WTC11 (cell line): ENCODE data around the gene AGPS. TPM values are rescaled to one million over a fixed set of nuclear protein-coding genes. Genes with fewer than 3 reads are reported as not detected.
"Not testable (repeated sequence)": the region's sequence is repeated elsewhere in the genome, so short reads cannot be mapped to it uniquely, and the experiment has no call there.

ENCODE experiments used
- ATAC-seq: fragments of 200-7000 bp; cut with Tn5 transposase; 2 replicates; pipeline ENCODE4 v1.10.0; 2021; ENCODE audit warnings: mild to moderate bottlenecking, moderate library complexity
- CTCF ChIA-PET: fragments of 300-600 bp; sonication (Branson Sonifier 250); formaldehyde crosslinking; loops from one replicate; lab custom pipeline; 2021; ENCODE audit warnings: antibody characterized with exemption; lab: Charles Lee
- POLR2A ChIA-PET: fragments of 350-600 bp; sonication (Branson Sonifier 250); formaldehyde crosslinking; loops from one replicate; lab custom pipeline; 2021; ENCODE audit warnings: antibody characterized with exemption; lab: Charles Lee
- DNase-seq: peaks from one replicate; pipeline ENCODE4 v3.0.0; 2021; ENCODE audit warnings: low spot score
- H3K27ac Mint-ChIP-seq: 2 replicates; pipeline ENCODE4 v1.8.0; 2021; ENCODE audit warnings: mixed read lengths
- H3K27me3 Mint-ChIP-seq: 2 replicates; pipeline ENCODE4 v1.8.0; 2021; ENCODE audit warnings: low read depth, mild to moderate bottlenecking, moderate library complexity, mixed read lengths
- H3K36me3 Mint-ChIP-seq: 2 replicates; pipeline ENCODE4 v1.8.0; 2021; ENCODE audit warnings: mixed read lengths
- H3K4me1 Mint-ChIP-seq: 2 replicates; pipeline ENCODE4 v1.8.0; 2022; ENCODE audit warnings: mixed read lengths
- H3K4me3 Mint-ChIP-seq: 2 replicates; pipeline ENCODE4 v1.8.0; 2021; ENCODE audit warnings: mild to moderate bottlenecking, moderate library complexity, mixed read lengths
- H3K9me3 Mint-ChIP-seq: 2 replicates; pipeline ENCODE4 v1.8.0; 2021; ENCODE audit warnings: mixed read lengths
- ELF4 ChIP-seq: sonication (generic); formaldehyde crosslinking; IDR thresholded peaks from 2 replicates; pipeline ENCODE4 v1.8.1; 2022; ENCODE audit warnings: low read depth, mild to moderate bottlenecking, moderate library complexity, missing genetic modification reagents
- FOXP1 ChIP-seq: sonication (generic); formaldehyde crosslinking; IDR thresholded peaks from 2 replicates; pipeline ENCODE4 v1.8.0; 2022; ENCODE audit warnings: missing genetic modification reagents, mild to moderate bottlenecking, moderate library complexity, borderline replicate concordance
- GRHL2 ChIP-seq: fragments of 250-450 bp; sonication (Bioruptor Pico); IDR thresholded peaks from 2 replicates; pipeline ENCODE4 v1.8.0; 2022; ENCODE audit warnings: mild to moderate bottlenecking, moderate library complexity; ENCODE audit not compliant: insufficient replicate concordance, severe bottlenecking
- KAT7 ChIP-seq: sonication (generic); formaldehyde crosslinking; IDR thresholded peaks from 2 replicates; pipeline ENCODE4 v1.8.1; 2023; ENCODE audit warnings: missing genetic modification reagents, mild to moderate bottlenecking, borderline replicate concordance
- MXD4 ChIP-seq: fragments of 250-450 bp; sonication (Bioruptor Pico); IDR thresholded peaks from 2 replicates; pipeline ENCODE4 v1.8.0; 2021; ENCODE audit warnings: mild to moderate bottlenecking, moderate library complexity, borderline replicate concordance
- NR1H2 ChIP-seq: sonication (generic); formaldehyde crosslinking; IDR thresholded peaks from 2 replicates; pipeline ENCODE4 v1.9.0; 2021; ENCODE audit warnings: mild to moderate bottlenecking, moderate library complexity, missing genetic modification reagents
- SOX15 ChIP-seq: fragments of 250-450 bp; sonication (Bioruptor Pico); IDR thresholded peaks from 2 replicates; pipeline ENCODE4 v1.9.0; 2021; ENCODE audit warnings: mild to moderate bottlenecking
- TP53 ChIP-seq: sonication (generic); formaldehyde crosslinking; IDR thresholded peaks from 2 replicates; pipeline ENCODE4 v1.8.1; 2023; ENCODE audit warnings: mild to moderate bottlenecking, missing genetic modification reagents
- ZNF138 ChIP-seq: sonication (generic); formaldehyde crosslinking; conservative IDR thresholded peaks from 2 replicates; pipeline ENCODE4 v1.8.1; 2022; ENCODE audit warnings: mild to moderate bottlenecking, moderate library complexity, missing genetic modification reagents
- ZNF232 ChIP-seq: sonication (generic); formaldehyde crosslinking; IDR thresholded peaks from 2 replicates; pipeline ENCODE4 v1.8.0; 2022; ENCODE audit warnings: mild to moderate bottlenecking, missing genetic modification reagents
- total RNA-seq: library from RNA; stranded (reverse); gene quantifications from 3 replicates; pipeline ENCODE4 v1.2.3, GENCODE V29; 2021
- TF ChIP-seq, protein P1 (sequence below): sonication (generic); formaldehyde crosslinking; IDR thresholded peaks from 2 replicates; pipeline ENCODE4 v1.8.1; 2023; ENCODE audit warnings: mild to moderate bottlenecking, missing genetic modification reagents, borderline replicate concordance
- TF ChIP-seq, protein P2 (sequence below): fragments of 250-450 bp; sonication (Bioruptor Pico); IDR thresholded peaks from 2 replicates; pipeline ENCODE4 v1.8.0; 2021; ENCODE audit warnings: mild to moderate bottlenecking
- TF ChIP-seq, protein P3 (sequence below): sonication (generic); formaldehyde crosslinking; IDR thresholded peaks from 2 replicates; pipeline ENCODE4 v1.8.0; 2022; ENCODE audit warnings: mild to moderate bottlenecking, missing genetic modification reagents
- TF ChIP-seq, protein P4 (sequence below): sonication (generic); formaldehyde crosslinking; IDR thresholded peaks from 2 replicates; pipeline ENCODE4 v1.8.0; 2023; ENCODE audit warnings: missing genetic modification reagents
- TF ChIP-seq, protein P5 (sequence below): sonication (generic); formaldehyde crosslinking; conservative IDR thresholded peaks from 2 replicates; pipeline ENCODE4 v1.8.1; 2022; ENCODE audit warnings: mild to moderate bottlenecking, missing genetic modification reagents
- TF ChIP-seq, protein P6 (sequence below): sonication (generic); formaldehyde crosslinking; IDR thresholded peaks from 2 replicates; pipeline ENCODE4 v1.8.1; 2022; ENCODE audit warnings: mild to moderate bottlenecking, moderate library complexity, missing genetic modification reagents

AGPS gene
- total RNA-seq, 1 experiment from 2014 or later = 60.8 TPM

DNA sequence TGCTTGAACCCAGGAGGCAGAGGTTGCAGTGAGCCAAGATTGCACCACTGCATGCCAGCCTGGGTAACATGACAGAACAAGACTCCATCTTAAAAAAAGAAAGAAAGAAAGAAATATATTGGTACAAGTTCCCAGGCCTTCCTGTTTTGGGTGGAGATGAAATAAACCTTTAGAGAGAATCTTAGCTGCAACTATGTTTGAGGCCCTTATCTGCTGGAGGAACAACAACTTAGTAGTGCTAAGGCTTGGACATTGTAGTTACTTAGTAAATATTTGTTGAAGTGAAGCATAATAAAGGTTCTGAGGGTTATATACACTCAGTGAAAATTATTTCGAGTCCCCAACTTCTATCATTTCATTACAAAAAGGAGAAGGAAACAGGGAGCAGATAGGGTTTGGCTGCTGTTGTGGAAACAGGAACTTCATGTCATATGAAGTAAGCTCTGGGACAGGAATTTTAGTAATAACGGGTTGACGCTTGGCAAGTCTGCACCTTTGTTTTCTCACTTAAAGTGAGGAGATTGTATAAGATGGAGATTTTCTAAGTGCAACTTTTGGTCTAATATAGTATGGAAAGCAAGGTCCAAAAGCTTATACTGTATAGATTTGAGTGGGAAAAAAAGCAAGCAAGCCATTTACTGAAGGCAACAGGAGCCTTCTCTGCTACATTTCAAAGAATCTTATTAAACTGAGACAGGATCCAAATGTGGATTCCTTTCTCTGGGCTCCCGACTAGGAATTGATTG lies 40.0 kb upstream of the AGPS start:
- ChIA-PET POLR2A (no interaction called here), CTCF (no interaction called here)
- Mint-ChIP-seq H3K36me3 (no peaks in the 10 kb centered on the region), H3K4me3 (no peak overlapping the region), H3K27me3 (no peaks in the 10 kb centered on the region), H3K4me1 (no peaks in the 10 kb centered on the region), H3K9me3 (no peaks in the 10 kb centered on the region), H3K27ac (no peak overlapping the region)
- ATAC-seq (no peak), DNase-seq (no peak)
- TF ChIP-seq, protein P1, sequence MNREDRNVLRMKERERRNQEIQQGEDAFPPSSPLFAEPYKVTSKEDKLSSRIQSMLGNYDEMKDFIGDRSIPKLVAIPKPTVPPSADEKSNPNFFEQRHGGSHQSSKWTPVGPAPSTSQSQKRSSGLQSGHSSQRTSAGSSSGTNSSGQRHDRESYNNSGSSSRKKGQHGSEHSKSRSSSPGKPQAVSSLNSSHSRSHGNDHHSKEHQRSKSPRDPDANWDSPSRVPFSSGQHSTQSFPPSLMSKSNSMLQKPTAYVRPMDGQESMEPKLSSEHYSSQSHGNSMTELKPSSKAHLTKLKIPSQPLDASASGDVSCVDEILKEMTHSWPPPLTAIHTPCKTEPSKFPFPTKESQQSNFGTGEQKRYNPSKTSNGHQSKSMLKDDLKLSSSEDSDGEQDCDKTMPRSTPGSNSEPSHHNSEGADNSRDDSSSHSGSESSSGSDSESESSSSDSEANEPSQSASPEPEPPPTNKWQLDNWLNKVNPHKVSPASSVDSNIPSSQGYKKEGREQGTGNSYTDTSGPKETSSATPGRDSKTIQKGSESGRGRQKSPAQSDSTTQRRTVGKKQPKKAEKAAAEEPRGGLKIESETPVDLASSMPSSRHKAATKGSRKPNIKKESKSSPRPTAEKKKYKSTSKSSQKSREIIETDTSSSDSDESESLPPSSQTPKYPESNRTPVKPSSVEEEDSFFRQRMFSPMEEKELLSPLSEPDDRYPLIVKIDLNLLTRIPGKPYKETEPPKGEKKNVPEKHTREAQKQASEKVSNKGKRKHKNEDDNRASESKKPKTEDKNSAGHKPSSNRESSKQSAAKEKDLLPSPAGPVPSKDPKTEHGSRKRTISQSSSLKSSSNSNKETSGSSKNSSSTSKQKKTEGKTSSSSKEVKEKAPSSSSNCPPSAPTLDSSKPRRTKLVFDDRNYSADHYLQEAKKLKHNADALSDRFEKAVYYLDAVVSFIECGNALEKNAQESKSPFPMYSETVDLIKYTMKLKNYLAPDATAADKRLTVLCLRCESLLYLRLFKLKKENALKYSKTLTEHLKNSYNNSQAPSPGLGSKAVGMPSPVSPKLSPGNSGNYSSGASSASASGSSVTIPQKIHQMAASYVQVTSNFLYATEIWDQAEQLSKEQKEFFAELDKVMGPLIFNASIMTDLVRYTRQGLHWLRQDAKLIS (CRISPR knock-in tag) = no peak
- no peak for TF ChIP-seq ZNF138 (CRISPR knock-in tag)

DNA sequence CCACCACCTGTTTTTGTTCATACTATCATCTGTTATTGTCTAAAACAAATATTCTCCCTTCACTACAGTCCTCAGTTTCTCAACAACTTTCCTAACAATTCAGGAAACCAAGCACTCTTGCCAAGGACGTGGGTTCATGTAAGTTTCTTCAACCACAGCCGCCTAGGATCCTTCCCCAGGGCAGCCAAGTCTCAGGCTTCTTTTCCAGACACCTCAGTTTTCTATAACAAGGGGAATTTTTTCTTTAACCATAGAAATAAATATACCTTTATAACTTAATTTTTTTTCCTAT lies 39.4 kb upstream of the AGPS start:
- Mint-ChIP-seq H3K27me3 (no peaks in the 10 kb centered on the region), H3K36me3 (no peaks in the 10 kb centered on the region), H3K9me3 (no peaks in the 10 kb centered on the region), H3K4me1 (no peaks in the 10 kb centered on the region), H3K4me3 (no peak overlapping the region), H3K27ac (no peak overlapping the region)
- CTCF ChIA-PET = no interaction called here
- ATAC-seq = no peak
- no peak for DNase-seq
- POLR2A ChIA-PET = no interaction called here
- TF ChIP-seq NR1H2 (CRISPR knock-in tag) (no peak), TP53 (CRISPR knock-in tag) (no peak)

DNA sequence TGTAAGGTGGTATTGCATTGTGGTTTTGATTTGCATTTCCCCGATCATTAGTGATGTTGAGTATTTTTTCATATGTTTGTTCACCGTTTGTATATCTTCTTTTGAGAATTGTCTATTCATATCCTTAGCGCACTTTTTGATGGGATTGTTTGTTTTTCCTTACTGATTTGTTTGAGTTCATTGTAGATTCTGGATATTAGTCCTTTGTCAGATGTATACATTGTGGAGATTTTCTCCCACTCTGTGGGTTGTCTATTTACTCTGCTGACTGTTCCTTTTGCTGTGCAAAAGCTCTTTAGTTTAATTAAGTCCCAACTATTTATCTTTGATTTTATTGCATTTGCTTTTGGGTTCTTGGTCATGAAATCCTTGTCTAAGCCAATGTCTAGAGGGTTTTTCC lies 38.0 kb upstream of the AGPS start:
- H3K27me3 Mint-ChIP-seq, CTCF ChIA-PET, H3K36me3 Mint-ChIP-seq, H3K4me3 Mint-ChIP-seq, H3K27ac Mint-ChIP-seq, H3K4me1 Mint-ChIP-seq, H3K9me3 Mint-ChIP-seq, POLR2A ChIA-PET, DNase-seq, ATAC-seq: not testable (repeated sequence)

DNA sequence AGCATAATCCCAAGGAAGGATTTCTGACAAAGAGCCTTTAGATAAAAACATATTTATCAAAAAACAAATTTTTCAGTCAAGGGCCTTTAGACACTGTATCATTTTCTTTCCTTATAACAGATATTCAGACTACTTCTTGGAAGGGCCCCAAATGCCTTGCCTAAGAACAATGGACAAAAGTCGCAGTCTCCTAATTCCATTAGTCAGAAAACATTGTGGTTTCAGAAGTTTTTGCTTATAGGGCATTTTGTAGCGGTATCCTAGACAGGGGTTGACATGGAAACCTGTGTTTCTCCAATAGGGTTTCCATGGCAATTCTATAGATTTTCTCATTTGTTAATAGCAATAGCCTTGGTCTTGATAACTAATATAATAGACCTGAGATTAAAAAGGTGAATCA lies 36.7 kb upstream of the AGPS start:
- Mint-ChIP-seq H3K4me1 (no peaks in the 10 kb centered on the region), H3K27me3 (no peaks in the 10 kb centered on the region), H3K4me3 (no peak overlapping the region), H3K9me3 (no peaks in the 10 kb centered on the region), H3K27ac (no peak overlapping the region), H3K36me3 (no peaks in the 10 kb centered on the region)
- POLR2A ChIA-PET = no interaction called here
- DNase-seq = no peak
- CTCF ChIA-PET = no interaction called here
- TF ChIP-seq SOX15 (CRISPR knock-in tag) (no peak), GRHL2 (CRISPR knock-in tag) (no peak)
- TF ChIP-seq, protein P2, sequence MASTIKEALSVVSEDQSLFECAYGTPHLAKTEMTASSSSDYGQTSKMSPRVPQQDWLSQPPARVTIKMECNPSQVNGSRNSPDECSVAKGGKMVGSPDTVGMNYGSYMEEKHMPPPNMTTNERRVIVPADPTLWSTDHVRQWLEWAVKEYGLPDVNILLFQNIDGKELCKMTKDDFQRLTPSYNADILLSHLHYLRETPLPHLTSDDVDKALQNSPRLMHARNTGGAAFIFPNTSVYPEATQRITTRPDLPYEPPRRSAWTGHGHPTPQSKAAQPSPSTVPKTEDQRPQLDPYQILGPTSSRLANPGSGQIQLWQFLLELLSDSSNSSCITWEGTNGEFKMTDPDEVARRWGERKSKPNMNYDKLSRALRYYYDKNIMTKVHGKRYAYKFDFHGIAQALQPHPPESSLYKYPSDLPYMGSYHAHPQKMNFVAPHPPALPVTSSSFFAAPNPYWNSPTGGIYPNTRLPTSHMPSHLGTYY (CRISPR knock-in tag) = no peak
- ATAC-seq = no peak

DNA sequence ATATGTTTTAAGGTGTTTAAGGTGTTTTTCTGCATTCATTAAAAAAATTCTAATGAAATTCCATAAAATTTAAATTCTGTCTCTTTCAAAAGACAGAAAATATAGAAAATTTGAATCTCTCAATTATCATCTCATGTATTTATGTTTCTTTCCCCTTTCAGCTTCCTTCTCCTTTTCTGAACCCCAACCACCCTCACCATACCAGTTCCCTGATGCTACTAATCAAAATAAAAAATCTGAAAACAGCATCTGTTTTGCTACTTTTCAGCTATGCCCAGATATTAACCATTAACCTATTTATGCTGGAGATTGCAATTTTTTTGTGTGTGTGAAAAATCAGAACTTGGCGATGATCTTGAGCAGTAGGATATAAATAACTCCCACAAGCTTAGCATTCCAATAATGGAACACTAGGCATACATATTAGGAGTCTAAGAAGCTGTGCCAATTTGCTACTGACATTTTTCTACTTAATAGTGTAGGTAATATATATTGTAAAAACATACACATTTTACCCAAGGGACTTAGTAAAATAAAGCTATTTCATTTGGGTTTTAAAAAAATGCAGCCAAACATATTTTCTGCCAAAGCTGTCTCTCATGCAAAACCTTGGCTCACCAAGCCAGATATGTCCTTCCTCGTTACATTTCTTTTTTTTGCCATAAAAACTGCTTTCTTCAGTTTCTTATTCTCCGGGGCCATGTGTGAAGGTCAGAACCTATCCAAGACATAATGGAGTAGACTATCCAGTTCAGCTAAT lies 32.6 kb upstream of the AGPS start:
- Mint-ChIP-seq H3K4me3 (no peak overlapping the region), H3K9me3 (no peaks in the 10 kb centered on the region), H3K4me1 (no peaks in the 10 kb centered on the region), H3K36me3 (no peaks in the 10 kb centered on the region), H3K27me3 (no peaks in the 10 kb centered on the region; the same call in 1 of the 2 replicates), H3K27ac (no peak overlapping the region)
- DNase-seq = no peak
- no peak for ATAC-seq
- CTCF ChIA-PET = no interaction called here
- POLR2A ChIA-PET = no interaction called here
- TF ChIP-seq, protein P3, sequence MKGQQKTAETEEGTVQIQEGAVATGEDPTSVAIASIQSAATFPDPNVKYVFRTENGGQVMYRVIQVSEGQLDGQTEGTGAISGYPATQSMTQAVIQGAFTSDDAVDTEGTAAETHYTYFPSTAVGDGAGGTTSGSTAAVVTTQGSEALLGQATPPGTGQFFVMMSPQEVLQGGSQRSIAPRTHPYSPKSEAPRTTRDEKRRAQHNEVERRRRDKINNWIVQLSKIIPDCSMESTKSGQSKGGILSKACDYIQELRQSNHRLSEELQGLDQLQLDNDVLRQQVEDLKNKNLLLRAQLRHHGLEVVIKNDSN (CRISPR knock-in tag) = no peak
- TF ChIP-seq KAT7 (CRISPR knock-in tag) (no peak), MXD4 (CRISPR knock-in tag) (no peak), ZNF232 (no peak), FOXP1 (CRISPR knock-in tag) (no peak), ELF4 (CRISPR knock-in tag) (no peak)
- TF ChIP-seq, protein P4, sequence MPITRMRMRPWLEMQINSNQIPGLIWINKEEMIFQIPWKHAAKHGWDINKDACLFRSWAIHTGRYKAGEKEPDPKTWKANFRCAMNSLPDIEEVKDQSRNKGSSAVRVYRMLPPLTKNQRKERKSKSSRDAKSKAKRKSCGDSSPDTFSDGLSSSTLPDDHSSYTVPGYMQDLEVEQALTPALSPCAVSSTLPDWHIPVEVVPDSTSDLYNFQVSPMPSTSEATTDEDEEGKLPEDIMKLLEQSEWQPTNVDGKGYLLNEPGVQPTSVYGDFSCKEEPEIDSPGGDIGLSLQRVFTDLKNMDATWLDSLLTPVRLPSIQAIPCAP = no peak
- TF ChIP-seq, protein P5, sequence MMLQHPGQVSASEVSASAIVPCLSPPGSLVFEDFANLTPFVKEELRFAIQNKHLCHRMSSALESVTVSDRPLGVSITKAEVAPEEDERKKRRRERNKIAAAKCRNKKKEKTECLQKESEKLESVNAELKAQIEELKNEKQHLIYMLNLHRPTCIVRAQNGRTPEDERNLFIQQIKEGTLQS = no peak
- TF ChIP-seq, protein P6, sequence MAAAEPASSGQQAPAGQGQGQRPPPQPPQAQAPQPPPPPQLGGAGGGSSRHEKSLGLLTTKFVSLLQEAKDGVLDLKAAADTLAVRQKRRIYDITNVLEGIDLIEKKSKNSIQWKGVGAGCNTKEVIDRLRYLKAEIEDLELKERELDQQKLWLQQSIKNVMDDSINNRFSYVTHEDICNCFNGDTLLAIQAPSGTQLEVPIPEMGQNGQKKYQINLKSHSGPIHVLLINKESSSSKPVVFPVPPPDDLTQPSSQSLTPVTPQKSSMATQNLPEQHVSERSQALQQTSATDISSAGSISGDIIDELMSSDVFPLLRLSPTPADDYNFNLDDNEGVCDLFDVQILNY (CRISPR knock-in tag) = no peak
